ENCODE measurements around the gene OBP2B. TPM values are rescaled to one million over a fixed set of nuclear protein-coding genes. Genes with fewer than 3 reads are reported as not detected.

The OBP2B gene
- total RNA-seq, 1 donor from 2014 or later = not detected

GRCh38 chr9:133199648-133200321, 9.3 kb downstream of the OBP2B start:
- Mint-ChIP-seq H3K27me3 (peaks cover 12% of the 10 kb centered on the region), H3K9me3 (no peaks in the 10 kb centered on the region), H3K4me3 (no peak overlapping the region), H3K36me3 (no peaks in the 10 kb centered on the region), H3K27ac (peak overlapping the region; percentile 53), H3K4me1 (ENCODE audit: unreplicated experiment) (no peaks in the 10 kb centered on the region)
- TF ChIP-seq CTCF (conservative IDR thresholded peaks at IDR 0.05) = no peak
- no peak for DNase-seq (ENCODE audit: extremely low spot score, unreplicated experiment)

DNA sequence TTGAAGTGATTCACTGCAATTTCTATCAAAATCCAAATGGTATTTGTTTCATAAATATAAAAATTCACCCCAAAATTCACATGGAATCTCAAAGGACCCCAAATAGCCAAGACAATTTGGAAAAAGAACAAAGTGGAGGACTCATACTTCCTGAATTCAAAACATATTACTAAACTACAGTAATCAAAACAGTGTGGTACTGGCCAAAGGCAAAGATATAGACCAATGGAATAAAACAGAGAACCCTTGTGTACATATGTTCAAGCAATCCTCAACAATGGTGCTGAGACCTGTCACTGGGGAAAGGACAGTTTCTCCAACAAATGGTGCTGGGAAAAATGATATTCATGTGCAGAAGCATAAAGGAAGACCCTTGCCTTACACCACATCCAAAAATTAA, 14.0 kb downstream of the OBP2B start:
- H3K27me3 Mint-ChIP-seq = peaks cover 17% of the 10 kb centered on the region
- no peaks in the 10 kb centered on the region for H3K36me3 Mint-ChIP-seq
- H3K4me1 Mint-ChIP-seq (ENCODE audit: unreplicated experiment) = no peaks in the 10 kb centered on the region
- no peaks in the 10 kb centered on the region for H3K9me3 Mint-ChIP-seq
- DNase-seq (ENCODE audit: extremely low spot score, unreplicated experiment) = no peak
- H3K27ac Mint-ChIP-seq = no peak overlapping the region
- no peak for TF ChIP-seq CTCF (conservative IDR thresholded peaks at IDR 0.05)
- no peak overlapping the region for H3K4me3 Mint-ChIP-seq

GRCh38 chr9:133194597-133194996, 14.5 kb downstream of the OBP2B start:
- no peaks in the 10 kb centered on the region for H3K36me3 Mint-ChIP-seq
- no peaks in the 10 kb centered on the region for H3K9me3 Mint-ChIP-seq

GRCh38 chr9:133191989-133192388, 17.1 kb downstream of the OBP2B start:
- Mint-ChIP-seq H3K36me3 (no peaks in the 10 kb centered on the region), H3K27me3 (peaks cover 36% of the 10 kb centered on the region)

More at GRCh38 chr9:133194597-133194996, 14.5 kb downstream of the OBP2B start:
- Mint-ChIP-seq H3K4me3 (no peak overlapping the region), H3K4me1 (ENCODE audit: unreplicated experiment) (no peaks in the 10 kb centered on the region), H3K27me3 (peaks cover 17% of the 10 kb centered on the region), H3K27ac (no peak overlapping the region)
- no peak for DNase-seq (ENCODE audit: extremely low spot score, unreplicated experiment)
- TF ChIP-seq CTCF (conservative IDR thresholded peaks at IDR 0.05) = no peak

DNA sequence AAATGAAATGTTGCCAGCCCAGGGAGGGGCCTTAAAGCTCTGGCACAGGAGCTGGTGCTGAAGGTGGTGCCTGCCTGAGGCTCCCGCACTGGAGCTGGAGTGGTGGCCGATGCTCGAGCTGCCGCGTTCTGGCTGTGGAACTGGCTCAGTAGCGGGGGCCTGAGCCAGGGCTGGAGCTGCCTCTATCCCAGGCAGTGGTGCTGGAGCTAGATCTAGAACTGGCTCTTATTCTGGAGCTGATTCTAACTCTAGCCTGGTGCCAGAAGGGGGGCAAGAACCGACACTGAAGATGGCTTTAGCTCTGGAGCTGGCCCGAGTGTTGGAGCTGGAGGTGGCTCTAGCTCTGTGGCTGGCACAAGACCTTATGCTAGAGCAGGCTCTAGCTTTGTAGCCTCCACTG, 19.2 kb downstream of the OBP2B start:
- H3K4me3 Mint-ChIP-seq = no peak overlapping the region
- H3K9me3 Mint-ChIP-seq = no peaks in the 10 kb centered on the region
- DNase-seq (ENCODE audit: extremely low spot score, unreplicated experiment) = no peak
- H3K27ac Mint-ChIP-seq = no peak overlapping the region
- TF ChIP-seq CTCF (conservative IDR thresholded peaks at IDR 0.05) = no peak
- no peaks in the 10 kb centered on the region for H3K36me3 Mint-ChIP-seq
- H3K4me1 Mint-ChIP-seq (ENCODE audit: unreplicated experiment) = peaks cover 3% of the 10 kb centered on the region
- H3K27me3 Mint-ChIP-seq = peaks cover 44% of the 10 kb centered on the region

More at GRCh38 chr9:133191989-133192388, 17.1 kb downstream of the OBP2B start:
- no peak overlapping the region for H3K4me3 Mint-ChIP-seq
- H3K9me3 Mint-ChIP-seq = no peaks in the 10 kb centered on the region
- H3K4me1 Mint-ChIP-seq (ENCODE audit: unreplicated experiment) = no peaks in the 10 kb centered on the region
- H3K27ac Mint-ChIP-seq = no peak overlapping the region
- TF ChIP-seq CTCF (conservative IDR thresholded peaks at IDR 0.05) = no peak
- DNase-seq (ENCODE audit: extremely low spot score, unreplicated experiment) = no peak
